ELF-1 (cell line): ENCODE data around the gene JADE1.

Experiments
- DNase-seq: peaks from one replicate; pipeline ENCODE4 v3.0.0-alpha.2; 2016; ENCODE audit warnings: low read depth, low spot score

JADE1 gene

GRCh38 chr4:128871948-128872347, 62.4 kb downstream of the JADE1 start:
- DNase-seq, result no peak

DNA sequence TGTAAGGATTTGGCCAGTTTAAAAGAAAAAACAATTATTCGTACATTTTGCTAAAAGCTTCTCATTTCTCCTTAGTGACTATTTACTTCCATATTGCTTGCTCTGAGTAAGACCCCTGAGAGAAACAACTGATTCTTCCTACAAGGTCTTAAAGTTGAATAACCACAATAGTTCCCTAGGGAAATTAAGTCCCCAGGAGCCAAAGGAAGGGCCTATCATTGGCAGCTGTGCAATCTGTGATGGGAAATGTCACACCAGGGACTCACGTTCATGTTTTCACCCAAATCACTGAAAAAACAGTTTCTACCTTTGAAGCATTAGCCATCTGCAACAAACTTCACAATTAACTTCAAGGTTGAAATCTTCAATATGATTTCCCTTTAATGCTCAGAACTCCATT, 66.7 kb downstream of the JADE1 start:
- DNase-seq, result no peak

GRCh38 chr4:128877934-128878333, 68.4 kb downstream of the JADE1 start:
- DNase-seq, result no peak

- no peak for DNase-seq
These were observed 69.8 kb downstream of the JADE1 start for GRCh38 chr4:128879283-128879682.

DNA sequence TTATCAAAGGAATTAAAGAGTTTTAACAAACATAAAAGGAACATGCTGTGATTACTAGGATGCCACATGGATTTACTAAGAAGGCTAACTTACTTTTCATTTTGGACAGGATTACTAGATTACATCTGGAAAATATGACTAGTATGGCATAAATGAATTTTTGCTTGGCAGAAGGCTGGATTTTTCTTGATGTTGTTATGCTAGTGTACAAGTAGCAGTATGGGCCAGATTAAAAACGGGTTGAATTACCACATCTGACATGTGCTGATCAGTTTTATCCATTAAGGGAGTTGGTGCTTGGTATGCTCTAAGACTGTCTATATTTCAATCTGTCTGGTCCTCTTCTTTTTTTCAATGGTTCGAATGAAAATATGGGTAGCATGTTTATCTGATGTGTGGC, 70.5 kb downstream of the JADE1 start:
- no peak for DNase-seq

DNA sequence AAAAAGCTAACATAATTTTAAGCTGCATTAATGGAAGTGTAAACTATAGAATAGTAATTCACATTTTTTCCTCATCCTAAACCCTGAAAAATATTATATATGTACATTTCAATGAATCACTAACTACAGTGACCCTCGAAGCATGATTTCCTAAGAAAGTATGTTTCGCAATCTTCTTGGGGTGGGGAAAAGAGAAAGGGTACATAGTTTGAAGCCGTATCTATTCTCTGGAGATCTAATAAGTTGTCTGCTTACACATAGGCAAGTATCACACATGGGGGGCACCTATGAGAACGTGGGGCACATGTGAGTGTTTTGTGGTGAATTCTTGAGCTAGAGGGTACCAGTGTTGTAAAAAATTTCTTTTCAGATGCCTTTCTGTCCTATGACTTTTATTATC, 71.2 kb downstream of the JADE1 start:
- no peak for DNase-seq

DNA sequence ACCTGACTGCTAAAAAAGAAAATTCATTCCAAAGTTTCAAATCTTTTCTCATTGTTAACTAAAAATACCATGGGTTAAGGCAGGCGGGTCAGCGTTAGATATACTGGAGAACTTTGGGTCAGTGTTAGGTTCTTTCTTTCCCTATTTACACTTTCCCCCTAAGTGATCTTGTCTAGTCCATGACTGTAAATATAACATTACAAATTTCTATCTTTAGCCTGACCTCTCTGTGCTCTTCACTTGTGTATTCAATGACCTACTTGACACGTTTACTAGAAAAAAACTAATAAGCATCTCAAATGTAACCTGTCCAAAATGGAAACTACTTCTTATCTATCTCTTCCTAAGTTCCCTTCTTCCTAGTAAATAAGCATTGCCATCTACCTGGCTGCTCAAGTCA, 95.3 kb downstream of the JADE1 start:
- DNase-seq, result no peak

GRCh38 chr4:128906581-128906980, 97.1 kb downstream of the JADE1 start:
- DNase-seq, result no peak

DNA sequence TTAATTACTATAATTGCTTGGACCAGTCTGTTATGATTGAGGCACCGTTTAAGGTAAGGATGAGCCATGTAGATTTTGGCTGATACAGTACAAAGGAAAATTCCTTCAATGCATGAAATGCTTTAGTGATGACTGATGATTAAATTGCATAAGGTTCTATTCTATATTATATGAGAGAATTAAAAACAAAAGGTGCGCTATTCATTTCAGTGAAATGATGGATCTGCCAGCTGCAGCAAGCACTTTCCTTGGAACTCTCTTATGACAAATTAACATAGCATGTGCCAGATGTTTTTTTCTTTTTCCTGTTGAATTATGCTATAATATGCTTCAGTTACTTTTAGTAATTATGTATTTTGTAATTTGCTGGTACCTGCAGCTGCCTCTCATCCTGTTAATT, 98.5 kb downstream of the JADE1 start:
- no peak for DNase-seq

- DNase-seq, result no peak
These were observed 99.2 kb downstream of the JADE1 start for GRCh38 chr4:128908735-128909134.

DNA sequence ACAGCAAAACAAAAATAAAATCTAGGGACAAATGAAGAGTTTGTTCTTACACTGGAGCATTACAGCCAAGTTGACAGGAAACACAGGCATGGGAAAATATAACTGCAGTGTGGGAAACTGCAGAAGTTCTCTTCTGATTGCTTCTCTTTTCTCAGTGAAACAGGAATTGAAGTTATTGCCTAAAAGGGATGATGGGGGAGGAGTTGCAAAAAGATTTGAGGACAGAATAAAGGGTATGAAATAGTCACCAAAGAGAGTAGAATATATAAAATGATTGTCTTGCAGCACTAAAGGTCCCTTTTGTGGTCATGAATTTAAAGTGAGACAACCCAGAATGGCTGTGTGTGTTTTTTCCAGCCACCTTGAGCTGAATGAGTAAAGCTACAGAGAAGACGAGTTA, 103.7 kb downstream of the JADE1 start:
- no peak for DNase-seq

DNA sequence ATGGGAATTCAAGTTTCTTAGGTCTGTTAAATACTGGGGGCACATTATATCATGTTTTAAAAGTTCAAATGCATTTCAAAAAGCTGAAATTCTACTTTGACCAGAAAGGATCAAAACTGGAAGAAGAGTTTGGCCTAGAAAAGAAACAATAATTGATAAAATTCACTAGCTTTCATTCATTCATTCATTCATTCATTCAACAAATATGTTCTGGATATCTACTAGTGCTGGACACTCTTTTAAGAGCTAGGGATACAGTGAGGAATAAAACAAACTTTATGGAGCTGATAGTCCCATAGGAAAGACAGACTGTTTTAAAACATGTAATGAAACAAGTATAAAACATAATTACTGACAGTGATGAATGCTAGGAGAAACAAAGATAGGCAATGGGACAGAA, 106.0 kb downstream of the JADE1 start:
- no peak for DNase-seq

DNA sequence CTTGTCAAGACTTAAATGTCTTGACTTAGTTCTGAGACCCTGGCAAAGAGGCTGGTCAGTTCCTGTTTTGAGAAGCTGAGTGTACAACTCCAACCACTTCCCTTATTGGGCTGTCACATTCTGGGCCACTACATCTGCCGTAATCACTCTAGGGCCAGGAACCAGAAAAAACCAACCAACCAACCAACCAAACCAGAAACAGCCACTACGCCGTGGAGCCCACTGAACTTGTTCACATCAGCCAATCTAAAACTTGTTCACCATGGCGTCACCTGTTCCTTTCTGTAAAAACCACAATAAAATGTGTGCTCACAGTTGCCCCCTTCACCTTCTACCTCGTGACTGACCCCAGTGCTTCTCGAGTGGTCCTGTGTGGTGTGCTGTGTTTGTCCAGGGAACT, 107.3 kb downstream of the JADE1 start:
- no peak for DNase-seq

DNA sequence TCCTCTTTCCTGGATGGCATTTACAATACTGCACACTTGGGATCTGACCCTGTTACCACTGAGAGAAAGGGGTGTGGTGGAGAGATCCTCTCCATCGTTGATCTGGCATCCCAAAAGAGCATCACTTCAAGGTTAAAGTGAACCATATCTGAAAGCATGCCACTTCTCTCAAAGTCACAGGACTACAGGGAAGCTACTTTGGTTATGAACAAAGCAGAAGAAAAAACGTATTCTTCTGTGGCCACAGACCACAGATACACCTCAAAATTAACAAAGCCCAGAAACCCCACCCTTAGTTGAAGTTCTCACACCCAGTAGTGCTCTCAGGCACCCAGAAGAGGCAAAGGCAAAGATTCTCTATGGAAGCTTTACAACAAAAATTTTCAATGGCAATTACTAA, 108.3 kb downstream of the JADE1 start:
- no peak for DNase-seq

- DNase-seq, result no peak
These were observed 112.5 kb downstream of the JADE1 start for GRCh38 chr4:128921954-128922353.
